MM.1S (cell line): ENCODE results near the gene IL23R.

Source experiments
- DNase-seq: peaks from one replicate; pipeline ENCODE4 v3.0.0-alpha.2; 2015
- H2AFZ ChIP-seq: fragments of 300-600 bp; sonication (generic); 2 replicates; pipeline ENCODE4 v1.6.0; 2016; ENCODE audit warnings: antibody characterized with exemption, low read length
- H3F3A ChIP-seq: fragments of 300-600 bp; sonication (generic); 2 replicates; pipeline ENCODE4 v1.6.1; 2016; ENCODE audit warnings: mild to moderate bottlenecking, antibody characterized with exemption, low read length, moderate library complexity, mixed read lengths; ENCODE audit not compliant: insufficient read depth
- H3K27ac ChIP-seq: fragments of 300-600 bp; sonication (generic); 2 replicates; pipeline ENCODE4 v1.5.1; 2016; ENCODE audit warnings: mild to moderate bottlenecking, low read length
- H3K27me3 ChIP-seq: fragments of 300-600 bp; sonication (generic); replicated peaks from 2 replicates; pipeline ENCODE4 v1.6.0; 2016; ENCODE audit warnings: low read length; ENCODE audit not compliant: insufficient read depth
- H3K36me3 ChIP-seq: fragments of 300-600 bp; sonication (generic); replicated peaks from 2 replicates; pipeline ENCODE4 v1.6.1; 2016; ENCODE audit warnings: mild to moderate bottlenecking, low read length, mixed read lengths; ENCODE audit not compliant: insufficient read depth
- H3K4me1 ChIP-seq: fragments of 300-600 bp; sonication (generic); 2 replicates; pipeline ENCODE4 v1.6.1; 2016; ENCODE audit warnings: low read length, mixed read lengths
- H3K4me2 ChIP-seq: fragments of 300-600 bp; sonication (generic); 2 replicates; pipeline ENCODE4 v1.6.0; 2016; ENCODE audit warnings: low read depth, low read length
- H3K4me3 ChIP-seq: fragments of 300-600 bp; sonication (generic); 2 replicates; pipeline ENCODE4 v1.5.1; 2016; ENCODE audit warnings: low read length, mixed read lengths
- H3K79me2 ChIP-seq: fragments of 300-600 bp; sonication (generic); 2 replicates; pipeline ENCODE4 v1.6.1; 2016; ENCODE audit warnings: mixed run types, low read length, mixed read lengths
- H3K9ac ChIP-seq: fragments of 300-600 bp; sonication (generic); 2 replicates; pipeline ENCODE4 v1.6.1; 2016; ENCODE audit warnings: low read length, mixed read lengths
- H3K9me2 ChIP-seq: fragments of 300-600 bp; sonication (generic); replicated peaks from 2 replicates; pipeline ENCODE4 v1.6.1; 2016; ENCODE audit warnings: mild to moderate bottlenecking, low read length, mixed read lengths; ENCODE audit not compliant: insufficient read depth
- H3K9me3 ChIP-seq: fragments of 300-600 bp; sonication (generic); replicated peaks from 2 replicates; pipeline ENCODE4 v1.6.1; 2016; ENCODE audit warnings: mild to moderate bottlenecking, low read length, mixed read lengths; ENCODE audit not compliant: insufficient read depth
- H4K20me1 ChIP-seq: fragments of 300-600 bp; sonication (generic); 2 replicates; pipeline ENCODE4 v1.6.1; 2016; ENCODE audit warnings: mild to moderate bottlenecking, low read length, moderate library complexity, mixed read lengths; ENCODE audit not compliant: insufficient read depth
- CTCF ChIP-seq: fragments of 300-600 bp; sonication (generic); IDR thresholded peaks from 2 replicates; pipeline ENCODE4 v1.5.1; 2016; ENCODE audit warnings: antibody characterized with exemption, low read length, mixed read lengths
- EZH2 ChIP-seq: fragments of 300-600 bp; sonication (generic); optimal IDR thresholded peaks from 2 replicates; pipeline ENCODE3; 2017; ENCODE audit warnings: low read depth, mild to moderate bottlenecking, antibody characterized with exemption, low read length, mixed read lengths
- EZH2phosphoT487 ChIP-seq: fragments of 300-600 bp; sonication (generic); IDR thresholded peaks from 2 replicates; pipeline ENCODE4 v1.6.1; 2018; ENCODE audit warnings: antibody characterized with exemption, low read length

The IL23R gene

GRCh38 chr1:67149179-67149770, 17.0 kb upstream of the IL23R start:
- Histone ChIP-seq H3K27me3 (no peaks in the 10 kb centered on the region), H4K20me1 (no peaks in the 10 kb centered on the region), H3K4me1 (peaks cover 4% of the 10 kb centered on the region; the same call in 1 of the 2 replicates), H3K79me2 (no peaks in the 10 kb centered on the region), H3K9me3 (no peaks in the 10 kb centered on the region), H3K36me3 (no peaks in the 10 kb centered on the region), H3K4me2 (peak overlapping the region; percentile 37; the same call in 1 of the 2 replicates), H3F3A (no peaks in the 10 kb centered on the region), H3K9ac (no peak overlapping the region), H3K9me2 (no peaks in the 10 kb centered on the region), H3K27ac (no peak overlapping the region), H2AFZ (peak overlapping the region; percentile 67), H3K4me3 (no peak overlapping the region)
- peak; percentile 75 for DNase-seq
- TF ChIP-seq CTCF (peak; percentile 85), EZH2phosphoT487 (no peak)

- Histone ChIP-seq H3K79me2 (no peaks in the 10 kb centered on the region), H3K4me3 (no peak overlapping the region), H3K4me2 (no peak overlapping the region), H3K9me3 (no peaks in the 10 kb centered on the region), H3K4me1 (peaks cover 4% of the 10 kb centered on the region; the same call in 1 of the 2 replicates), H2AFZ (no peak overlapping the region), H4K20me1 (no peaks in the 10 kb centered on the region), H3K9me2 (no peaks in the 10 kb centered on the region), H3K27ac (no peak overlapping the region), H3K36me3 (no peaks in the 10 kb centered on the region), H3K27me3 (no peaks in the 10 kb centered on the region), H3F3A (no peaks in the 10 kb centered on the region), H3K9ac (no peak overlapping the region)
- TF ChIP-seq CTCF (no peak), EZH2 (no peak), EZH2phosphoT487 (no peak)
- no peak for DNase-seq
These were observed 15.3 kb upstream of the IL23R start for GRCh38 chr1:67150931-67151330.

- no peaks in the 10 kb centered on the region for H3K36me3 ChIP-seq
- TF ChIP-seq EZH2phosphoT487 (no peak), EZH2 (no peak), CTCF (no peak)
- no peak for DNase-seq
- no peaks in the 10 kb centered on the region for H3F3A ChIP-seq
- no peaks in the 10 kb centered on the region for H3K9me2 ChIP-seq
- H3K9ac ChIP-seq: no peak overlapping the region
- no peak overlapping the region for H3K4me3 ChIP-seq
- H4K20me1 ChIP-seq: no peaks in the 10 kb centered on the region
- no peaks in the 10 kb centered on the region for H3K9me3 ChIP-seq
- H3K27ac ChIP-seq: no peak overlapping the region
- no peak overlapping the region for H2AFZ ChIP-seq
- no peak overlapping the region for H3K4me2 ChIP-seq
- no peaks in the 10 kb centered on the region for H3K27me3 ChIP-seq
- H3K79me2 ChIP-seq: no peaks in the 10 kb centered on the region
- H3K4me1 ChIP-seq: no peaks in the 10 kb centered on the region
These were observed 7.9 kb upstream of the IL23R start for GRCh38 chr1:67158401-67158800.
